MM.1S (cell line): ENCODE data around the gene MAP3K1.
A peak's percentile ranks its signal among the peaks of the same experiment; 100 is the strongest.

Experiments used
- DNase-seq: peaks from one replicate; pipeline ENCODE4 v3.0.0-alpha.2; 2015
- H2AFZ ChIP-seq: fragments of 300-600 bp; sonication (generic); 2 replicates; pipeline ENCODE4 v1.6.0; 2016; ENCODE audit warnings: antibody characterized with exemption, low read length
- H3F3A ChIP-seq: fragments of 300-600 bp; sonication (generic); 2 replicates; pipeline ENCODE4 v1.6.1; 2016; ENCODE audit warnings: mild to moderate bottlenecking, antibody characterized with exemption, low read length, moderate library complexity, mixed read lengths; ENCODE audit not compliant: insufficient read depth
- H3K27ac ChIP-seq: fragments of 300-600 bp; sonication (generic); 2 replicates; pipeline ENCODE4 v1.5.1; 2016; ENCODE audit warnings: mild to moderate bottlenecking, low read length
- H3K27me3 ChIP-seq: fragments of 300-600 bp; sonication (generic); replicated peaks from 2 replicates; pipeline ENCODE4 v1.6.0; 2016; ENCODE audit warnings: low read length; ENCODE audit not compliant: insufficient read depth
- H3K36me3 ChIP-seq: fragments of 300-600 bp; sonication (generic); replicated peaks from 2 replicates; pipeline ENCODE4 v1.6.1; 2016; ENCODE audit warnings: mild to moderate bottlenecking, low read length, mixed read lengths; ENCODE audit not compliant: insufficient read depth
- H3K4me1 ChIP-seq: fragments of 300-600 bp; sonication (generic); 2 replicates; pipeline ENCODE4 v1.6.1; 2016; ENCODE audit warnings: low read length, mixed read lengths
- H3K4me2 ChIP-seq: fragments of 300-600 bp; sonication (generic); 2 replicates; pipeline ENCODE4 v1.6.0; 2016; ENCODE audit warnings: low read depth, low read length
- H3K4me3 ChIP-seq: fragments of 300-600 bp; sonication (generic); 2 replicates; pipeline ENCODE4 v1.5.1; 2016; ENCODE audit warnings: low read length, mixed read lengths
- H3K79me2 ChIP-seq: fragments of 300-600 bp; sonication (generic); 2 replicates; pipeline ENCODE4 v1.6.1; 2016; ENCODE audit warnings: mixed run types, low read length, mixed read lengths
- H3K9ac ChIP-seq: fragments of 300-600 bp; sonication (generic); 2 replicates; pipeline ENCODE4 v1.6.1; 2016; ENCODE audit warnings: low read length, mixed read lengths
- H3K9me2 ChIP-seq: fragments of 300-600 bp; sonication (generic); replicated peaks from 2 replicates; pipeline ENCODE4 v1.6.1; 2016; ENCODE audit warnings: mild to moderate bottlenecking, low read length, mixed read lengths; ENCODE audit not compliant: insufficient read depth
- H3K9me3 ChIP-seq: fragments of 300-600 bp; sonication (generic); replicated peaks from 2 replicates; pipeline ENCODE4 v1.6.1; 2016; ENCODE audit warnings: mild to moderate bottlenecking, low read length, mixed read lengths; ENCODE audit not compliant: insufficient read depth
- H4K20me1 ChIP-seq: fragments of 300-600 bp; sonication (generic); 2 replicates; pipeline ENCODE4 v1.6.1; 2016; ENCODE audit warnings: mild to moderate bottlenecking, low read length, moderate library complexity, mixed read lengths; ENCODE audit not compliant: insufficient read depth
- EZH2 ChIP-seq: fragments of 300-600 bp; sonication (generic); optimal IDR thresholded peaks from 2 replicates; pipeline ENCODE3; 2017; ENCODE audit warnings: low read depth, mild to moderate bottlenecking, antibody characterized with exemption, low read length, mixed read lengths
- EZH2phosphoT487 ChIP-seq: fragments of 300-600 bp; sonication (generic); IDR thresholded peaks from 2 replicates; pipeline ENCODE4 v1.6.1; 2018; ENCODE audit warnings: antibody characterized with exemption, low read length
- TF ChIP-seq, protein P1 (sequence below): fragments of 300-600 bp; sonication (generic); IDR thresholded peaks from 2 replicates; pipeline ENCODE4 v1.5.1; 2016; ENCODE audit warnings: antibody characterized with exemption, low read length, mixed read lengths

MAP3K1 gene

GRCh38 chr5:56845904-56846480 lies 30.6 kb downstream of the MAP3K1 start:
- H4K20me1 ChIP-seq = peaks cover 13% of the 10 kb centered on the region
- no peak overlapping the region for H3K9ac ChIP-seq
- no peak overlapping the region for H3K27ac ChIP-seq
- H3K4me1 ChIP-seq = peaks cover 39% of the 10 kb centered on the region
- no peaks in the 10 kb centered on the region for H3K36me3 ChIP-seq
- H3K9me3 ChIP-seq = no peaks in the 10 kb centered on the region
- H3K27me3 ChIP-seq = no peaks in the 10 kb centered on the region
- DNase-seq = no peak
- H3K4me2 ChIP-seq = no peak overlapping the region
- no peaks in the 10 kb centered on the region; the same call in 1 of the 2 replicates for H3F3A ChIP-seq
- H2AFZ ChIP-seq = no peak overlapping the region
- H3K9me2 ChIP-seq = no peaks in the 10 kb centered on the region
- TF ChIP-seq, protein P1, sequence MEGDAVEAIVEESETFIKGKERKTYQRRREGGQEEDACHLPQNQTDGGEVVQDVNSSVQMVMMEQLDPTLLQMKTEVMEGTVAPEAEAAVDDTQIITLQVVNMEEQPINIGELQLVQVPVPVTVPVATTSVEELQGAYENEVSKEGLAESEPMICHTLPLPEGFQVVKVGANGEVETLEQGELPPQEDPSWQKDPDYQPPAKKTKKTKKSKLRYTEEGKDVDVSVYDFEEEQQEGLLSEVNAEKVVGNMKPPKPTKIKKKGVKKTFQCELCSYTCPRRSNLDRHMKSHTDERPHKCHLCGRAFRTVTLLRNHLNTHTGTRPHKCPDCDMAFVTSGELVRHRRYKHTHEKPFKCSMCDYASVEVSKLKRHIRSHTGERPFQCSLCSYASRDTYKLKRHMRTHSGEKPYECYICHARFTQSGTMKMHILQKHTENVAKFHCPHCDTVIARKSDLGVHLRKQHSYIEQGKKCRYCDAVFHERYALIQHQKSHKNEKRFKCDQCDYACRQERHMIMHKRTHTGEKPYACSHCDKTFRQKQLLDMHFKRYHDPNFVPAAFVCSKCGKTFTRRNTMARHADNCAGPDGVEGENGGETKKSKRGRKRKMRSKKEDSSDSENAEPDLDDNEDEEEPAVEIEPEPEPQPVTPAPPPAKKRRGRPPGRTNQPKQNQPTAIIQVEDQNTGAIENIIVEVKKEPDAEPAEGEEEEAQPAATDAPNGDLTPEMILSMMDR = no peak
- no peak for TF ChIP-seq EZH2
- TF ChIP-seq EZH2phosphoT487 = no peak
- H3K4me3 ChIP-seq = no peak overlapping the region
- H3K79me2 ChIP-seq = peaks cover 99% of the 10 kb centered on the region

DNA sequence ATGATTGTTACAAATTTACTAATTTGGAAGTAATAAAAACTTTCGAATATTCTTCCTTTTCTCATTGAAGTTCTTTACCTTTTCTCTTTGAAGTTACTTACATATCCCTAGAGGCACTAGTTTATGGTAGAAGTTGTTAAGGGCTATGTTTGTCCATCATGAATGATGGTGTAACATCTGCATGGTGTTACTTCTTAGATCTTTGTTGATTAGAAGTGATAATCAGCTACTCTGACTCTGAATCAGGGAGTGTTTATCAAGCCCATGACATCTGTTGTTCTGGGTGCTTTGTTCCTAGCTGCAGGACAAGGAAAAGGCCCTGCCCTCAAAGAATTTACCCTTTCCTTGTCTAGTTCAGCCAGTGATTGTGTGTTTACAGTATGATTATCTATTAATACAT lies 32.9 kb downstream of the MAP3K1 start:
- Histone ChIP-seq H3F3A (peaks cover 17% of the 10 kb centered on the region), H3K27me3 (no peaks in the 10 kb centered on the region), H3K4me1 (peaks cover 52% of the 10 kb centered on the region), H3K9me3 (no peaks in the 10 kb centered on the region), H3K9ac (no peak overlapping the region), H3K27ac (no peak overlapping the region), H3K4me3 (no peak overlapping the region), H2AFZ (no peak overlapping the region), H3K4me2 (no peak overlapping the region), H3K9me2 (no peaks in the 10 kb centered on the region), H3K36me3 (no peaks in the 10 kb centered on the region), H4K20me1 (peaks cover 23% of the 10 kb centered on the region), H3K79me2 (peaks cover 99% of the 10 kb centered on the region)
- DNase-seq = no peak
- TF ChIP-seq EZH2phosphoT487 = no peak
- TF ChIP-seq, protein P1 = no peak
- no peak for TF ChIP-seq EZH2

DNA sequence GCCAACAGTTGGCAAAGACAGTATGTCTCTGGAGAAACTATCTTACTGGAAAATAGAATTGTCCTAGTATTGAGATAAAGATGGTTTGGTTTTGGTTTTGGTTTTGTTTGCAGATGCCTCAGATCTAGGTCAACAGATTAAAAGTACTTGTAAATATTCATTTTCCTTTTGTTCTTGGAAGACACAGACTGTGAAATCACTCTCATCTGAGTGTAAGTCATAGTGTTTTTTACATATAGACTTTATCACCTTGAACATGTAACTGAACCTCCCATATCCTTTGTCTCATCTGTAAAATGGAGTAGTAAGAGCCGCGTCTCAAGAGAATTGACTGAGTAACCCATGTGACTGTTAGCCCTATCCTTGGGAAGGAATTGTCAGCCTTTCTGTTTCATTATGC lies 34.3 kb downstream of the MAP3K1 start:
- Histone ChIP-seq H3F3A (peaks cover 17% of the 10 kb centered on the region), H3K4me3 (no peak overlapping the region), H3K9me3 (no peaks in the 10 kb centered on the region), H3K27ac (no peak overlapping the region; the same call in 1 of the 2 replicates), H3K9me2 (no peaks in the 10 kb centered on the region), H3K4me1 (peaks cover 59% of the 10 kb centered on the region), H3K36me3 (no peaks in the 10 kb centered on the region), H3K27me3 (no peaks in the 10 kb centered on the region), H2AFZ (no peak overlapping the region), H3K9ac (no peak overlapping the region), H3K4me2 (peak overlapping the region; percentile 19; the same call in 1 of the 2 replicates), H3K79me2 (peaks cover 99% of the 10 kb centered on the region), H4K20me1 (peaks cover 22% of the 10 kb centered on the region)
- peak; percentile 46 for DNase-seq
- TF ChIP-seq EZH2phosphoT487 = no peak
- TF ChIP-seq, protein P1 = no peak
- no peak for TF ChIP-seq EZH2
